Stimulated activated naive B cell treated with anti-CD40 and anti-IgM and Interleukin-4, amounts not matched to agents 10 μg/mL and 1 μg/mL and 100 μg/mL, for 72 hours (primary cell): ENCODE measurements around the gene JDP2.
A peak's percentile ranks its signal among the peaks of the same experiment; 100 is the strongest.
"Not testable (repeated sequence)": the region's sequence is repeated elsewhere in the genome, so short reads cannot be mapped to it uniquely, and the experiment has no call there.

Source experiments
- ATAC-seq, 2 donors: fragments of 150-1000 bp; cut with Tn5 transposase; replicated peaks; 2 replicates each; pipeline ENCODE4 v1.10.0; 2021; ENCODE audit warnings: moderate library complexity in 1 of 2
- DNase-seq: peaks from one replicate; pipeline ENCODE4 v3.0.0; 2021
- H3K27ac Mint-ChIP-seq: one replicate; pipeline ENCODE4 v1.8.0; 2022; ENCODE audit warnings: mild to moderate bottlenecking, mixed read lengths
- H3K27me3 Mint-ChIP-seq, 2 donors: one replicate each; pipeline ENCODE4 v1.8.0; 2022; ENCODE audit warnings: mixed read lengths in 2 of 2
- H3K36me3 Mint-ChIP-seq, 2 donors: one replicate each; pipeline ENCODE4 v1.8.0; 2022; ENCODE audit warnings: mixed read lengths in 2 of 2, mild to moderate bottlenecking in 1 of 2
- H3K4me1 Mint-ChIP-seq, 2 donors: one replicate each; pipeline ENCODE4 v1.8.0; 2022; ENCODE audit warnings: mixed read lengths in 2 of 2, mild to moderate bottlenecking in 1 of 2
- H3K4me3 Mint-ChIP-seq, 2 donors: one replicate each; pipeline ENCODE4 v1.8.0; 2022; ENCODE audit warnings: mild to moderate bottlenecking in 2 of 2, mixed read lengths in 2 of 2, moderate library complexity in 1 of 2
- H3K9me3 Mint-ChIP-seq, 2 donors: one replicate each; pipeline ENCODE4 v1.8.0; 2022; ENCODE audit warnings: mixed read lengths in 2 of 2, mild to moderate bottlenecking in 1 of 2

Gene JDP2, protein sequence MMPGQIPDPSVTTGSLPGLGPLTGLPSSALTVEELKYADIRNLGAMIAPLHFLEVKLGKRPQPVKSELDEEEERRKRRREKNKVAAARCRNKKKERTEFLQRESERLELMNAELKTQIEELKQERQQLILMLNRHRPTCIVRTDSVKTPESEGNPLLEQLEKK

DNA sequence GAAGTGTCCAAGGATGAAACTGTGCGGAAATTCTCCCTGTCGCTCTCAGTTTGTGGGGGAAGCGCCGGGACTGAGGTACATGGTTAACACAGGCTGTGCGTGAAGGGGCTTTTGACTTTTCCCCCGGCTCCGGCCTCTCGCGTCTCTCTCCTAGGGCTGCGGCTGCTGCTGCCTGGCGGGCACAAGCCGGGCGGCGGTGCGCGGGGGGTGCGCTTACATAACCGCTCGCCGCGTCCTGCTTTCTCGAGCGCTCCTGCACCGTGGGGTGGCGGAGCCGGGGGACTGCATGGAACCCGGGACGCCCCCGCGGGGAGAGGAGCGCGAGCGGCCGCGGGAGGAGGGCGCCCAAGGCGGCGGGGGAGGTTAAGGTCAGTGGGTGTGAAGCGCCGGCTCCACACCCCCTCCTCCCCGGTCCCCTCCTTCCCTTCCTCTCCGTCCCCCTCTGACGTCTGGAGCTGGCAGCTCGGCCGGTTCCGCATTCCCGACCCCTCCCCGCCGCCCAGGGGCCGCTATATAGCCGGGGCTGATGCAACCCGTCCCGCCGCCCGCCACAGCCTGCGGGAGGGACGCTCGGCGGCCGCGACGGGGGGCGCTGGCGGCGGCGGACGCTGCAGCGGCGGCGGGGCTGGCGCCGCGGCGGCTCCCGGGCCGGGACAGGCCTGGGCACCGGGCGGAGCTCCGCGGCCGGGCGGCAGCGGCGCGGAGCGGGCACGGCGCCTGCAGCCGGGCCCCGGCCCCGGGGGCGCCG, at the start of gene JDP2:
JDP2 (plus strand) TSS at position 541 of the 748 bp plus-strand sequence. CDS start 9,899 bp downstream, outside the sequence.
- Mint-ChIP-seq H3K4me1 (peaks cover 23 to 34% of the 10 kb centered on the region in 2 donors), H3K36me3 (peaks cover 6 to 7% of the 10 kb centered on the region in 2 donors), H3K27ac (peak within 1 kb of the TSS; percentile 94), H3K27me3 (no peaks in the 10 kb centered on the region), H3K9me3 (no peaks in the 10 kb centered on the region), H3K4me3 (peak within 1 kb of the TSS; percentile 82 to 83)
- ATAC-seq (peak; percentile 51 to 57), DNase-seq (peak; percentile 39)

DNA sequence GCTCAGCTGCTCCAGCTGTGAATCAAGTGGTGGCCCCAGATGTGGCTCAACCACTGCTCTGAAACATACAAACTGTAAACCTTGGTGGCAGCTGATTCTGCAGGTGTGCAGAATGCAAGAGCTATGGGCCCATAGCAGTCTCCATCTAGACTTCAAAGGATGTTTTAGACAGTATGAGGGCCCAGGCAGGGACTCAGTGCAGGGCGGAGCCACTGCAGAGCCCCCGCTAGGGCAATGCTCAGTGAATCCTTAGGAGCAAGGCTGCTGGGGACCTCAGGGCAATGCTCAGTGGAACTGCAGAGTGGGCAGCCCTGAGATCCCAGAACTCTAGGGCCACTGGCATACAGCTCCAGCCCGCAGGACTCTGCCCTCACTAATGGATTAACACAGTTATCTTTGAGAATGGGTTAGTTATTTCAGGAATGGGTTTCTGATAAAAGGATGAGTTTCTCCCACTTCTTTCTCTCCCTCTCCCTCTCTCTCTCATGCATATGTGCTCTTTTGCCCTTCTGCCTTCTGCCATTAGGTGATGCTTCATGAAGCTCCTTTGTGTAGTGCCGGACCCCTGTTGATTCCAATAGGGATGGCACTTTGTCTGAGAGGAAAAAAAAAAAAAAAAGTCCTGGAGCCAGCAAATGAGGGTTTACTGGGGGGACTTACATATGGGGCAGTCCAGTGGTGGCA, 48.4 kb upstream of the JDP2 start:
- peaks cover 17 to 21% of the 10 kb centered on the region in 2 donors for H3K27me3 Mint-ChIP-seq
- H3K9me3 Mint-ChIP-seq: peaks cover 2 to 3% of the 10 kb centered on the region in 2 donors
- no peak overlapping the region for H3K4me3 Mint-ChIP-seq

DNA sequence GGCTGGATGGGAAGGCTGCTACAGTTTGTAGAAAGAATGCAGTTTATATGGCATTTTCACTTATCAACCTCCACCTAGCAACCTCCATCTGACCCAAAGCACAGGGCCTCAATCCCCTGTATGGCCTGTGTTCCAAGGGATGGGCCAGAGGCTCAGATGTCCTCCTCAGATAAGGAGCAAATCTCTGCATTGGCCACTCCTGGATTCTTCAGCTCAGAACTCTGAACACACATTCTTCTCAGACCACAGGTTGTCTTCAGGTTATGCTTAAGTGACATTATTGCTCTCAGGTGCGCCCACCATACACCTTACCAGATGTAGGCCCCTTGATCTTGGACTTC, 47.9 kb upstream of the JDP2 start:
- H3K9me3 Mint-ChIP-seq: peaks cover 5 to 7% of the 10 kb centered on the region in 2 donors
- ATAC-seq: no peak
- no peak for DNase-seq
- peaks cover 19 to 26% of the 10 kb centered on the region in 2 donors for H3K27me3 Mint-ChIP-seq
- peaks cover 4 to 6% of the 10 kb centered on the region in 2 donors for H3K4me1 Mint-ChIP-seq
- H3K36me3 Mint-ChIP-seq: peaks cover 2 to 11% of the 10 kb centered on the region in 2 donors
- no peak overlapping the region for H3K27ac Mint-ChIP-seq
- no peak overlapping the region for H3K4me3 Mint-ChIP-seq

More for the DNA sequence above, 48.4 kb upstream of the JDP2 start:
- peaks cover 2 to 7% of the 10 kb centered on the region in 2 donors for H3K36me3 Mint-ChIP-seq
- no peak overlapping the region for H3K27ac Mint-ChIP-seq
- no peak for DNase-seq
- peaks cover 4 to 6% of the 10 kb centered on the region in 2 donors for H3K4me1 Mint-ChIP-seq
- no peak for ATAC-seq

- no peak overlapping the region for H3K4me3 Mint-ChIP-seq
- peaks cover 15 to 22% of the 10 kb centered on the region in 2 donors for H3K27me3 Mint-ChIP-seq
- peaks cover 5 to 7% of the 10 kb centered on the region in 2 donors for H3K9me3 Mint-ChIP-seq
- peaks cover 4 to 6% of the 10 kb centered on the region in 2 donors for H3K4me1 Mint-ChIP-seq
- peaks cover 2 to 11% of the 10 kb centered on the region in 2 donors for H3K36me3 Mint-ChIP-seq
- ATAC-seq: no peak
- no peak overlapping the region for H3K27ac Mint-ChIP-seq
- DNase-seq: no peak
Observed at GRCh38 chr14:75380656-75381055, 47.2 kb upstream of the JDP2 start.

DNA sequence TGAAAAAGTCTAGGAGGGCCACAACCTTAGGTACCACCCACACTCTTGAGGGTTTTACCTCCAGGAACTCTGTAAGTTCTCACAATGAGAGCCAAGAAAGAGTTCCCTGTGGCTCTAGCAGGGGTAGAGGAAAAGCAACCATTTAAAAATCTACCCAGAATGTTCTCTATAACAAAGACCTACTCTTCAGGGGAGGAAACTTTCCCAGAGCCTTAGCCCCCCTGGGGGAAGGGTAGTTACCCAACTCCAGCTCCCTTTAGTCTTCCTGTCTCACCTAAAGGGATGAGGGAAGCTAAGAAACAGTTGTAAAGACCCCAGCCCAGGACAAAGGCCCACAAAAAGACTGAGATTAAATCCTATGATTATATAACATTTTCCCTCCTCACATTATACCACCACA, 46.2 kb upstream of the JDP2 start:
- peaks cover 4 to 6% of the 10 kb centered on the region in 2 donors for H3K4me1 Mint-ChIP-seq
- peaks cover 17 to 23% of the 10 kb centered on the region in 2 donors for H3K27me3 Mint-ChIP-seq
- ATAC-seq (no peak), DNase-seq (no peak)
- peaks cover under 1 to 11% of the 10 kb centered on the region in 2 donors for H3K36me3 Mint-ChIP-seq
- H3K27ac Mint-ChIP-seq: no peak overlapping the region
- peaks cover 5 to 7% of the 10 kb centered on the region in 2 donors for H3K9me3 Mint-ChIP-seq
- no peak overlapping the region for H3K4me3 Mint-ChIP-seq

- Mint-ChIP-seq H3K27me3 (peaks cover 20 to 25% of the 10 kb centered on the region in 2 donors), H3K27ac (peak overlapping the region; percentile 65), H3K36me3 (peaks cover 0 to 11% of the 10 kb centered on the region in 2 donors)
- not testable (repeated sequence) for H3K4me3 Mint-ChIP-seq, ATAC-seq, H3K9me3 Mint-ChIP-seq, H3K4me1 Mint-ChIP-seq, DNase-seq
Observed at GRCh38 chr14:75383219-75383618, 44.6 kb upstream of the JDP2 start.

DNA sequence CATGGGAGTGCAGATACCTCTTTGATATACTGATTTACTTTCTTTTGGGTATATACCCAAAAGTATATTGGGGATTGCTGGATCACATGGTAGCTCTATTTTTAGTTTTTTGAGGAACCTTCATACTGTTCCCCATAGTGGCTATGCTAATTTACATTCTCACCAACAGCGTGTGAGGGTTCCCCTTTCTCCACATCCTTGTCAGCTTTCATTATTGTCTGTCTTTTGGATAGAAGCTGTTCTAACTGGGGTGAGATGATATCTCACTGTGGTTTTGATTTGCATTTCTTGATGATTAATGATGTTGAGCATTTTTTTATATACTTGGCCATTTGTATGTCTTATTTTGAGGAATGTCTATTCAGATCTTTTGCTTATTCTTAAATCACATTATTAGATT, 44.1 kb upstream of the JDP2 start:
- Mint-ChIP-seq H3K36me3 (peaks cover 0 to 11% of the 10 kb centered on the region in 2 donors), H3K9me3 (peaks cover 5 to 7% of the 10 kb centered on the region in 2 donors), H3K4me1 (peaks cover 4 to 6% of the 10 kb centered on the region in 2 donors), H3K27ac (no peak overlapping the region), H3K27me3 (peaks cover 20 to 25% of the 10 kb centered on the region in 2 donors), H3K4me3 (no peak overlapping the region)
- ATAC-seq (peak in 1 of 2 donors; percentile 54), DNase-seq (no peak)

DNA sequence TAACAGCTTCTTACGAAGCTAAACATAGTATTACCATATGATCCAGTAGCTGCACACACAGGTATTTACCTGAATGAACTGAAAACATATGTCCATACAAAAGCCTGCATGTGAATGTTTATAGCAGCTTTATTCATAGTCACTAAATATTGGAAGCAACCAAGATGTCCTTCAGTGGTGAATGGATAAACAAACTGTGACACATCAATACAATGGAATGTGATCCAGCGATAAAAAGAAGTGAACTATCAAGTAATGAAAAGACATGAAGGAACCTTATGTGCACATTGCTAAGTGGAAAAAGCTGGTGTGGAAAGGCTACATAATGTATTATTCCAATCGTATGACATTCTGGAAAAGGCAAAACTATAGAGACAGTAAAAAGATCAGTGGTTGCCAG, 38.1 kb upstream of the JDP2 start:
- Mint-ChIP-seq H3K9me3 (peaks cover 0 to 2% of the 10 kb centered on the region in 2 donors), H3K27ac (no peak overlapping the region), H3K36me3 (peaks cover 0 to 2% of the 10 kb centered on the region in 2 donors), H3K4me1 (no peaks in the 10 kb centered on the region), H3K4me3 (no peak overlapping the region), H3K27me3 (peaks cover 7 to 12% of the 10 kb centered on the region in 2 donors)
- ATAC-seq: no peak
- DNase-seq: no peak

DNA sequence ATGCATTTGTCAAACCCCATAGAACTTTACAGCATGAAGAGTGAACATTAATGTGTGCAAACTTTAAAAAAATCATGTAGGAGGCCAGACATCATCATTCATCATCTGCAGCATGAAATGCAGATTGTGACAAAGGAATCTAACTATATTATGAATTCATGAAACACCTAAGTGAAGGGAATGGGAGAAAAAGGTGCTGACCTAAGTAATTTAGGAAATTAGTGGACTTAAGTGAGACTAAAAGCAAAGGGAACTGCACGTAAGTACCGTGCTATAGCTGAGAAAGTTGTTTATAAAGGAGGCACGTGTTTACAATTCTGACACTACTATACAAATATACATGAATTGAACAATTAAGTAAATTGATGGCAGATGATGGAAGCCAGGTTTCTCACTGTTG, 37.6 kb upstream of the JDP2 start:
- DNase-seq: no peak
- Mint-ChIP-seq H3K9me3 (no peaks in the 10 kb centered on the region), H3K27ac (no peak overlapping the region), H3K4me1 (no peaks in the 10 kb centered on the region), H3K27me3 (peaks cover 4 to 10% of the 10 kb centered on the region in 2 donors), H3K4me3 (no peak overlapping the region), H3K36me3 (no peaks in the 10 kb centered on the region)
- no peak for ATAC-seq

DNA sequence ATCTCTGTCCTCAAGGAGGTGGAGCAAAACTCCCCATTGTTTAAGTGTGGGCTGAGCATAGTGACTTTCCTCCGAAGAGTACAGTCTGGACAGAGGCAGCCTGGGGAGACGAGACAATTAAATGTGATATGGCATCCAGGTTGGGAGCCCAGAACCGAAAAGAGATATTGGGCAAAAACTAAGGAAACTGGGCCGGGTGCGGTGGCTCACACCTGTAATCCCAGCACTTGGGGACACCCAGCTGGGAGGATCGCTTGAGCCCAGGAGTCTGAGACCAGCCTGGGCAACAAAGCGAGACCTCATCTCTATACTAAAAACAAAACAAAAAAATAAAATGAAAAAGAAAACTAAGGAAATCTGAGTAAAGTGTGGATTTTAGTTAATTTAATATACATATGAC, 35.9 kb upstream of the JDP2 start:
- ATAC-seq (no peak), DNase-seq (no peak)
- Mint-ChIP-seq H3K27me3 (peaks cover 6 to 11% of the 10 kb centered on the region in 2 donors), H3K36me3 (no peaks in the 10 kb centered on the region), H3K4me3 (no peak overlapping the region), H3K9me3 (no peaks in the 10 kb centered on the region), H3K27ac (no peak overlapping the region), H3K4me1 (no peaks in the 10 kb centered on the region)

DNA sequence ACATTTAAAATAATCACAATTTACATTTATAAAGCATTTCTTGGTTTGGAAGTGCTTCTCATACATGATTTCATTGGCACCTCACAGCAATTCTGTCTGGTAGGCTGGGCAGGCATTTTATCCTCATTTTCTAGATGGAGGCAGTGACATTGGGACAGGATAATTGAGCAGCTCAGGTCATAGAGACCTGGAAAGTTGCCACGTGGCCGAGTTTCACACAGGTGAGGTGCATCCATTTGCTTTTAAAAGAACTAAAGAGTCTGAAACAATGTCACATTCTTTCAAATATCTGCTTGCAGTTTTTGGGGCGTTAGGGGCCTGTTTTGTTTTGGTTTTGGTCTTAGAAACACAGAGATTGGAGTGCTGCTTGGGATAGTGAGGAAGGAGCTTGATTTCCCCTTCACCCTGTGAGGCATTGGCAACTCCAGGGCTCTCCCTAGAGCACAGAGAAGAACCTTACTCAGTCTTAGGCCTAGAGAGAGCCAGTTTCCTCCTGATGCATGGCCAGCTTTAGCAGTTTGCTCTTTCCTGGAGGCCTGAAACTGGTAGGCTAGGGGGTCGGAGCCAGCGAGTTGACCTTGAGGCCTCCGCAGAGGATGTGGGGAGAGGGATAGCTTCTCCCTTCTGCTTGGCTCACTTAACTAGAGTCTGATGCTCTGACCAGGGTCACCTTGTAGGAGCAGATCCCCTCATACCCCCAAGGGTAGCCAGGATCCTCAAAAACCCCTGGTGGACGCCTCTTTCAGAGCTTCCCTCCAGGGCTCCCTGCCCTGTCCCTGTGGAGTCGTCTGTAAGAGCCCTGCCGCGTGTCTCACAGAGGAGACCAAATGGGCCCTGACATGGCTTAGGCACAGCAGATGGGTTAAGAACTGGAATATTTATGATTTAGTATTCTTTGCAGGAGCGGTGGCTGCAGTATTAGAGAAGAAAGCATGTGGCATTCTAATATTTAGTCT, 34.9 kb upstream of the JDP2 start:
- peaks cover 6% of the 10 kb centered on the region in 2 donors for H3K27me3 Mint-ChIP-seq
- peaks cover 0 to 2% of the 10 kb centered on the region in 2 donors for H3K4me1 Mint-ChIP-seq
- ATAC-seq: no peak
- DNase-seq: no peak
- no peaks in the 10 kb centered on the region for H3K36me3 Mint-ChIP-seq
- no peaks in the 10 kb centered on the region for H3K9me3 Mint-ChIP-seq
- no peak overlapping the region for H3K4me3 Mint-ChIP-seq
- no peak overlapping the region for H3K27ac Mint-ChIP-seq

GRCh38 chr14:75393794-75394193, 34.0 kb upstream of the JDP2 start:
- Mint-ChIP-seq H3K4me1 (peaks cover 0 to 2% of the 10 kb centered on the region in 2 donors), H3K9me3 (peaks cover 0 to 3% of the 10 kb centered on the region in 2 donors), H3K4me3 (no peak overlapping the region), H3K36me3 (no peaks in the 10 kb centered on the region), H3K27ac (no peak overlapping the region), H3K27me3 (peaks cover 6% of the 10 kb centered on the region in 2 donors)
- no peak for ATAC-seq
- DNase-seq: no peak

GRCh38 chr14:75395862-75396261, 32.0 kb upstream of the JDP2 start:
- Mint-ChIP-seq H3K9me3 (peaks cover 0 to 3% of the 10 kb centered on the region in 2 donors), H3K27ac (no peak overlapping the region), H3K4me3 (no peak overlapping the region), H3K27me3 (peaks cover 6% of the 10 kb centered on the region in 2 donors), H3K4me1 (peaks cover 9% of the 10 kb centered on the region in 2 donors), H3K36me3 (no peaks in the 10 kb centered on the region)
- DNase-seq (no peak), ATAC-seq (no peak)
